HG03558 (cell line): ENCODE measurements around the gene MAP2K6.

Experiments
- ATAC-seq: cut with Tn5 transposase; IDR thresholded peaks from one replicate; pipeline ENCODE4 v1.9.1; 2021; ENCODE audit warnings: moderate number of reproducible peaks; ENCODE audit not compliant: unreplicated experiment; ENCODE audit errors: extremely low read depth

Gene MAP2K6

GRCh38 chr17:69561462-69561861 is 147.0 kb downstream of the MAP2K6 start:
- ATAC-seq: no peak

DNA sequence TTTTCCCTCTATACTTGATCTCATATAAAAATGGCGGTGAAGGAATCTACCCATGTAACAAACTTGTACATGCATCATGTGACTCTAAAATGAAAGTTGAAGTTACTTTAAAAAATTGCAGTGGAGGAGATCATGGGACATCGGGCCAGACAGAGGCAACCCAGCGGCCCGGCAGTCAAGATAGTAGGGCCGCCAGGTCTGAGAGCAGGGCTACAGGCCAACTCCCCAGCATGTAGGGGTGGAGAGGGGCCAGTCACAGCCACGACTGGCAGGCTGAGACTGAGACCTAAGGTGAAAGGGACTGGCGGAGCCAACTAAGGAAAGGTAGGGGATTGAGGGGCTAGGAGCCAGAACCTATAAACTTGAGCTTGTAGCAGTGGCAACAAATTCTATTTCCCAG is 150.9 kb downstream of the MAP2K6 start:
- no peak for ATAC-seq

DNA sequence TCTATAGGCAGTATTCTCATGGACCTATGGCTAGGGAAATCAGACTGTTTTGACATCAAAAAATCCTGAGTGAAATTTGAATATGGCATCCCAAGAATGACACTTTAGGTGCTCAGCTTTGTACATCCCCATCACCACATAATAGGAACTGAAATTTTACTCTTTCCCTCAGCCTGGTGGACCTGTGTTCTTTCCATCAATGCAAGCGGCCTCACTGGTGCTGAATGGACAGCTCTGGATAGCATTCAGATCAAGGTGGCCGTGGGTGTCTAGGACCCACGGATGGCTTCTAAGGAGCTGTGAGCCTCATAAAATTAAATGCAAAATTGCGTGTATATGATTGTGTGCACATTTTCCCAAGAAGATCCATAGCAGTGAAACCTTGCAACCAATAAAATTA is 152.6 kb downstream of the MAP2K6 start:
- ATAC-seq: no peak

DNA sequence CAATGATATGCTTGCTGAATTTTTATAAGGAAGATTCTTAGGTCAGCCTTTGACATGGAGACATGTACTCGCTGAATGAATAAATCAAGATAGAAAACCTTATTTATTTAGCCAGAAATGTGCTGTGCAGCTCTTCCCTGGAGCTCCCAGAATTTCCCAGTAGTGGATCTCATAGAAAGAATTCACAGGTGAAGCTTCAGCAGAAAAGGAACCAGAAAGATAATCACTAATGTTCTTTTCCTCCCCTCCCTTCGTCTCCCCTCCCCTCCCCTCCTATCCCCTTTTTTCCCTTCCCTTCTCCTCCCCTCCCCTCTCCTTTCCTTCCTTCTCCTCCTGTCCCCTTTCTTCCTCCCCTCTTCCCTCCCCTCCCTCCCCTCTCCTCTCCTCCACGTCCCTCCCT is 158.2 kb downstream of the MAP2K6 start:
- ATAC-seq: no peak

DNA sequence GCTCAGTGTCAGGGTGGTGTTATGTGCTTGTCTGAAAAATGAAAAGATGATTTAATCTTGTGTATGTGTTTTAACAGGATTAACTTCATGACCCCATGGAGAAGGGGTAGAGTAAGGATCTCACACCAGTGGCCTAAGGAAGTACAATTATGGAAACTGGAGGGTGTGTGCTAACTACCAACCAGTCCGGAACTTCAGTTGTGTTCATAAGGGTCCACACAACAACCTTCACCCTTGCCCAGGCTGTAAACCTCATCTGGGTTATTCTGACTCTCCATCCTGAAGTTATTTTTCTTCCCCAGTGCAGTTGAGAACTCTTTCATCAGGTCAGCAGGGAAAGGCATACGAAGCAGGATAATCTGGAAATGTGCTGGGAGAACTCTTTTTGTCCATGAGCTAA is 158.9 kb downstream of the MAP2K6 start:
- no peak for ATAC-seq

DNA sequence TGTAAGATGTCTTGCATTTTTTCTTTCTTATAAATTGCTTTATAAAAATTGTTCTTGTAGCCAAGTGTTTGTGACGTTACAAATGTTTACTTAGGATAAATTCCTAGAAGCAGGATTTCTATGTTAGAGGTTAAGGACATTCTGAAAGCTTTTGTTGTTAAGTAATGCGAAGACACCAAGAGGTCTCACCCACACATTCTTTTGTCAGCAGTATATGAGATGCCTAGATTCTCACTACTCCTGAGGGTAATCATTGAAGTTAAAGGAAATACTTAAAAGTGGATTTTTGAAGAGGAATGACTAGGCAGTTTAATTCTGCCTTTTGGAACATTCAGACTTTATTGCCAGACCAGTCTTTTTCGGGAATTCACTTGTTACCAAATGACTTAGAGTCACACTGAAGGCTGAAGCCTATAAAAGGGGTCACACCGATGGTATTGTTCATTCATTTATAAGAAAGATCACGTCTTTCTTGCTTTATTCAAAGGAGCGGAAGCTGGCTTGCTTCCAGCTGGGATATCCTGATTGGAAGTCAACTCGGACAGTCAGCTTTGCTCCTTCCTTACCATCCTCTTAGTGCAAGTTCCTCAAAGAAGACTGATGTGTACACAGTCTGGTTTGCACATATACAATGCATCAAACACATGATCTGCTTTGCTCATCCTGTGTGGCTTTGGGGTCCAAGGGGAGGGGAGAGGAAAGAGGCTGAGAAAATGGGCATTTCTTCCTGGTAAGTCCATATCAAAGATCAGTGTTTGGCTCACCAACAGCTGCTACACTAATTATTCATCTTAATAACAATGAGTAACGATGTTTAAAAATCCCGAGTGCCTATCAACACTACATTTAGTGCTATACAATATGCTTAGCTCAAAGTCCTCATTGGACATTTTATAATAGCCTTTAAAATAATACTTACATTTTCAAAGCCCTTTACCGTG is 160.0 kb downstream of the MAP2K6 start:
- ATAC-seq: no peak

- no peak for ATAC-seq
Measured at GRCh38 chr17:69575346-69575761, 160.9 kb downstream of the MAP2K6 start.

DNA sequence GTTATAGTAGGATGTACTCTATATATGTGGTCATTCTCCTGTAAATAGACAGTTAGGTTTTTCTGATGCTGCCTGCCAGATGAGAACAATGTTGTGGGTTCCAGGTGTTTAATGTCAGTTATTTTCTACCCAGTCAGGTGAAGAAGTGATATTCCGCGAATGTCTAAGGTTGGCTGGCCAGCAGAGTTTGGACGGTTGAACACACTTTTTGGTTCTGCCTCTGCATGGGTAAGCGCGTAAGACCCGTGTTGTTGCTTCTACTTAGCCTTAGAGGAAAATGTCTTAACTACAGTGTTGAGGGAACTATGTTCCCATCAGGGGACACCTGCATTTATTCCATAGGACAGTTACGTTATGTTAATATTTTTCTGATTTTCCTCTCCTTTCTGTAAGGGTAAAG is 162.6 kb downstream of the MAP2K6 start:
- no peak for ATAC-seq

- ATAC-seq: no peak
Measured at GRCh38 chr17:69578385-69578936, 164.0 kb downstream of the MAP2K6 start.

DNA sequence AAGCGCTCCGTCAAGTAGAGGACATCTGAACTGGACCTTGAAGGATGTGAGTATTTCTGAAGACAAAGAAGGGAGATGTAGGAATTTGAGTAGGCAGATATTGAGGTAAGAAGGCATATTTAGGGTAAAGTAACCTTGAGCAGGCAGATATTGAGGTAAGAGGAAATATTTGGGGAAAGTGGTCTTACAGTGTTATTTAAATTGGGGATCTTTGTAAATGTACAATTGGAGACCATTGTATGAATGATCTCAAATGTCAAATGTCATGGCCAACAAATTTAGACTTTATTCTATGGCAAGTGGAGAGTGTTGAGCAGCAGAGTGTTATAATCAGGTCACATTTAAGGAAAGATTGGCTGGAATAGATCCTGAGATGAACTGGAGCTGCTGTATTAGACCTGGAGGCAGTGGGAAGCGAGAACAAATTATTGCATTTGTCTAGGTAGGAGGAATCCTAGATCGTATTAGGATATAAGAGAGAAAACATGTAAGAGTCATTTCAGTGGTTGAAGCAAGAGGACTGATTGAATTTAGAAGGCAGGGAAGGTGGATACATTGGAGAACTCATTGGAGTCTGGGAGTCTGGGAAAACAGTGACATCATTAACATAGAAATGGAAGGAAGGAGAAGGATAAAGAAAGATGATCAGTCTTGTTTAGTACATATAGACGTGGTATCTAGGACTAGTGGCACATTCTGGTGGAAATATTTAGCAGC is 165.6 kb downstream of the MAP2K6 start:
- ATAC-seq: no peak

DNA sequence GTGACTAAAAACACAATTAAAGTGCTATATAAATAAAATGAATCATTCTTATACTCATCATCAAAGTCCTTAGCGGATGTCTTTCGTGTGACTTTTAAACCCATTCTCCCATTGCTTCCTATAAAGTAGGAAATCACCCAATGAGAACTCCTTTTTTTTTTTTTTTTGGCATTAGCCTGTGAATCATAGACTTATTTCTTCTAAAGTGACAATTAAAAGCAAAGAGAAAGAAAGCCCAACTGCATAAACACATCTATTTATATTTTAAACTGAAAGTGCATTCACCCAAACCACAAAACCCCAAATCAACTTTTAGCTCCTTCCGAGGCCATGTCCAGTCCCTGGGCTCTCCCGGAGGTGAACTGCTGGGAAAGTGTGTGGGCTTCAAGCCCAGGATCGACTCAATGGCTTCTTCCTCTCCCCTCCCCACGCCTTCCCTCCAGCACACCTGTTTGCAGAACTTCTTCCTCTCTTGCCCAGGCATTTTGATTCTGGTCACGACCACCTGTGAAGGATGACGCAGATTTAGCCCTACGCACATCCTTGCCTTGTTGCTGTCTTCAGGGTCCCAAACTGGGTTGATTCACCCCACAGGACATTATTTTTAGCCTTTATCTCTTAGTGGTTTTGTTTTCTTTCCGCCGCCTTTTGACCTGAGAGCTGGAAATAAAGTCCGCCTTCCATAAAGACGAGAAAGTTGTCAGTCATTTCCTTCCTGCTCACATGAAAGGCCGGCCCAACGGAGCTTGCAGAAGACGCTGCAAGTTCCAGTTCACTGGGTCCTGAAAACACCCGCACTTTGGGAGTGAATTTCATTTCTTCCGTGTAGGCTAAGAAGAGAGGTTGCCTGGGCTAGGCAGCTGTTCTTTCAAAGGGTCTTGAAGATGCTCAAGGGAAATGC is 166.8 kb downstream of the MAP2K6 start:
- ATAC-seq: peak; percentile 42

DNA sequence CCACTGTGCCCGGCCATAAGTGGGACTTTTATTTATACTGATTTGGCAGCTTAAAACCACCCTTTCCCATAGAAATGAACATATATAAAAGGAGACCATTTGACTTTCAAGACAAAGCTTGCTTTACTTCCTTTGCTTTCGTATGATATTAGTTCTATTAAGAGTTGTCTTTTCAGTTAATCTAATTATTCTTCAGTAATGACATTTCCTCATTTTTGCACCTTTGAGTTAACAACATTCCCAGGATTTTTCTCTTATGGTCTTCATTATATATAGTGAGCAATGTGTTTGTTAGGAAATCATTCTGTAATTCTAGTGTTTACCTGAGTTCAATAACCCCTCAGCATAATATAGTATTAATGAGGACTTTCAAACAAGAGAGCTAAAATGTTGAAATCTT is 173.8 kb downstream of the MAP2K6 start:
- ATAC-seq: no peak

- ATAC-seq: no peak
Measured at GRCh38 chr17:69588827-69589239, 174.3 kb downstream of the MAP2K6 start.

DNA sequence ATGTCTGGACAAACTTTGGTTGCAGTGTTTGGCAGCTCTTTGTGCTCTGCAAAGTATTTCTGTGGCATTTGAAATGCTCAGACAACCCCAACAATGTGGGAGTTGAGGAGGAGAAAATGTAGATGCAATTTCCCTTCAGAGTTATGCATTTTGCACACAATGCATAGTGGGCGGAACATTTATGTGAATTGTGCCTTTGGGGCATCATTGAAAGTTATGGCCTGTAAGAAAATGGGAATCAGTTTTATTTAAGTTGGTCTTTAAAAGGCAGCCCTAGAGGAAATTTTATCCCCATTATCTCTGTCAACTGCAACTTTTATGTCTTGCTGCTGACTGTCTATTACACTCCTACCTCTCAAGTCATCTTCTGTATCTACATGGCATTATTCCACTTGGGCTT is 176.2 kb downstream of the MAP2K6 start:
- no peak for ATAC-seq

DNA sequence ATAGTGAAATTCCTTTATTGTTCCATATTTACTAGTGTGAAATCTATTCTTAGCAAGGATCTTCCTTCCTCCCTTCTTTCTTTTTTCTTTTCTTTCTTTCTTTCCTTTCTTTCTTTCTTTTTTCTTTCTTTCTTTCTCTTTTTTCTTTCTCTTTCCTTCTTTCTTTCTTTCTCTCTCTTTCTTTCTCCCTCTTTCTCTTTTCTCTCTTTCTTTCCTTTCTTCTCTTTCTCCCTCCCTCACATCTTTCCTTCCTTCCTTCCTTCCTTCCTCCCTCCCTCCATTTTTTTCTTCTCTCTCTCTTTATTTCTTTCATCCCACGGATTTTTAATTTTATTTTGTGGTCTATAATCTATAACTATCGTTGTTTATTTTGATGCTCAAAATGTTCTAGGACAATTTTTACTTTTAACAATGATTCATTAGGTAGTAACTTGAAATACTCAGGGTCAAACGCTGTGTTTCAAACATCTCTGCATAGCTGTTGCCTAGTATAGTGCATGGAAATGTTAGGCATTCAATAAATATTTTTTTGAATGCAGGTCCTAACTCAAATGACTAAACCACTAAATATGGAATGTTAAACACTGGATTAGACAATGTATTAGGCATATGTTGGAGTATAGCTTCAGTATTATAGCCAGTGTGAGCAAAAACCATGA is 178.3 kb downstream of the MAP2K6 start:
- no peak for ATAC-seq

DNA sequence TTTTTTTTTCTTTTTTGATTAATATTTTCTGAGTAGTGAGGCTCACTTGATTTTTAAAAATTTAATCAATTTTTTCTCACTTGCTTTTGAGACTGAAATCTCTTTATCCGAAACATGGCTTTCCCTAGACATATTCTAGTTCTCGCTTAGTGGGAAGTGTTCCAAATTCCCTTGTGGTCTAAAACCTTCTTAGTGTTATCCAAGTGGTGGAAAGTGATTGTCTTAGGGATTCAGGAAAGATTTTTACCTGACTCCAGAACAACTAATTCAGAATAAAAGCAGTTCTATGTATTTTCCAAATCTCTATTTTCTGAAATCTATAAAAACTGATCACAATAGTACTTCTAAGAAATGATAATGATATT is 178.8 kb downstream of the MAP2K6 start:
- no peak for ATAC-seq

- ATAC-seq: no peak
Measured at GRCh38 chr17:69593716-69594115, 179.2 kb downstream of the MAP2K6 start.

DNA sequence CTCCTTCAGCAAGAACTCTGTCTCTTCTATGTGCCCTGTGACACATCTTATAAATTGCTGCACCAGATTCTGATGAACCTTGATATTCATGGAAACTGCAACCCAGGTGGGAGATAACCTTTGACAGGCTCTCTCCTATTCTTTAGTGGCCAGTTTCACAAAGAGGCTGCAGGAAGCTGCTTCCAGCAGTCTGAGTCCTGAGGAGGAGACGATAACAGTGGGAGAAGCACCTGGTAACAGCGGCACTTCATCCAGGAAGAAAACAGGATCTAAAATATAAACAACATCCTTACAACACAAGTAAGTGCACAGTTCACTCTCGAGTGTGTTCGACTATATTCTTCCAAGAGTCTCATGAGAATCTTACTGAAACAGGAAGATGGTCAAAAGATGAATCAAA is 180.1 kb downstream of the MAP2K6 start:
- ATAC-seq: no peak

- no peak for ATAC-seq
Measured at GRCh38 chr17:69596141-69596540, 181.6 kb downstream of the MAP2K6 start.
